Measurements from ENCODE around the gene DHCR24. TPM values are rescaled to one million over a fixed set of nuclear protein-coding genes. Genes with fewer than 3 reads are reported as not detected.
A peak's percentile ranks its signal among the peaks of the same experiment; 100 is the strongest.

Gene DHCR24
- total and polyA plus RNA-seq, 2 of the 13 experiments (the other 11 are each of a cell fraction or from before 2014, with no cell fraction given) = 374 to 448 TPM

DNA sequence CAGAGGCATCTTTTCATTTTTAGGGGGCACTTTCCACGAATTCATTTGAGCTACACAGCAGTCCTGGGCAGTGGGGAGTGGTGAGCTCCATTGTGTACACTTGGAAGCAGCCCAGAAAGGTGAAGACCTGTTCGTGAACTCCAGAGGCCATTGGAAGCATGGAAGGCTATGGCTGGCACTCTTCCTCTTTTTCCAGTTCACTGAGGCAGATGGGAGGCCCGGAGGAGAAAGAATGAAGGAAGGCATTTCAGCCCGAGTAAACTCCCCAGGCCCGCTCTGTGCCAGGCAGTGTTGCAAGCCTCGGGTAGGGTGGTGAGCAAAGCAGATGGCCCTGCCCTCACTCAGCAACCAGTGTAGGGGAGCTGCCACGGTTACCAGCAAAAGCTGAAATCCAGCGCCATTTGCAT, 673 bp upstream of the DHCR24 start (continued):
- TF ChIP-seq, protein P1, sequence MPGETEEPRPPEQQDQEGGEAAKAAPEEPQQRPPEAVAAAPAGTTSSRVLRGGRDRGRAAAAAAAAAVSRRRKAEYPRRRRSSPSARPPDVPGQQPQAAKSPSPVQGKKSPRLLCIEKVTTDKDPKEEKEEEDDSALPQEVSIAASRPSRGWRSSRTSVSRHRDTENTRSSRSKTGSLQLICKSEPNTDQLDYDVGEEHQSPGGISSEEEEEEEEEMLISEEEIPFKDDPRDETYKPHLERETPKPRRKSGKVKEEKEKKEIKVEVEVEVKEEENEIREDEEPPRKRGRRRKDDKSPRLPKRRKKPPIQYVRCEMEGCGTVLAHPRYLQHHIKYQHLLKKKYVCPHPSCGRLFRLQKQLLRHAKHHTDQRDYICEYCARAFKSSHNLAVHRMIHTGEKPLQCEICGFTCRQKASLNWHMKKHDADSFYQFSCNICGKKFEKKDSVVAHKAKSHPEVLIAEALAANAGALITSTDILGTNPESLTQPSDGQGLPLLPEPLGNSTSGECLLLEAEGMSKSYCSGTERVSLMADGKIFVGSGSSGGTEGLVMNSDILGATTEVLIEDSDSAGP (CRISPR knock-in tag; IDR thresholded peaks at IDR 0.05; ENCODE audit: borderline replicate concordance) = 0 out of 2 replicates have a peak, but pooled peaks have one; percentile 12
- TF ChIP-seq SRF (IDR thresholded peaks at IDR 0.05; ENCODE audit: low read depth, low read length) = no peak
- TF ChIP-seq GTF2F1 (IDR thresholded peaks at IDR 0.05; ENCODE audit: low read length) = no peak
- TF ChIP-seq, protein P2, sequence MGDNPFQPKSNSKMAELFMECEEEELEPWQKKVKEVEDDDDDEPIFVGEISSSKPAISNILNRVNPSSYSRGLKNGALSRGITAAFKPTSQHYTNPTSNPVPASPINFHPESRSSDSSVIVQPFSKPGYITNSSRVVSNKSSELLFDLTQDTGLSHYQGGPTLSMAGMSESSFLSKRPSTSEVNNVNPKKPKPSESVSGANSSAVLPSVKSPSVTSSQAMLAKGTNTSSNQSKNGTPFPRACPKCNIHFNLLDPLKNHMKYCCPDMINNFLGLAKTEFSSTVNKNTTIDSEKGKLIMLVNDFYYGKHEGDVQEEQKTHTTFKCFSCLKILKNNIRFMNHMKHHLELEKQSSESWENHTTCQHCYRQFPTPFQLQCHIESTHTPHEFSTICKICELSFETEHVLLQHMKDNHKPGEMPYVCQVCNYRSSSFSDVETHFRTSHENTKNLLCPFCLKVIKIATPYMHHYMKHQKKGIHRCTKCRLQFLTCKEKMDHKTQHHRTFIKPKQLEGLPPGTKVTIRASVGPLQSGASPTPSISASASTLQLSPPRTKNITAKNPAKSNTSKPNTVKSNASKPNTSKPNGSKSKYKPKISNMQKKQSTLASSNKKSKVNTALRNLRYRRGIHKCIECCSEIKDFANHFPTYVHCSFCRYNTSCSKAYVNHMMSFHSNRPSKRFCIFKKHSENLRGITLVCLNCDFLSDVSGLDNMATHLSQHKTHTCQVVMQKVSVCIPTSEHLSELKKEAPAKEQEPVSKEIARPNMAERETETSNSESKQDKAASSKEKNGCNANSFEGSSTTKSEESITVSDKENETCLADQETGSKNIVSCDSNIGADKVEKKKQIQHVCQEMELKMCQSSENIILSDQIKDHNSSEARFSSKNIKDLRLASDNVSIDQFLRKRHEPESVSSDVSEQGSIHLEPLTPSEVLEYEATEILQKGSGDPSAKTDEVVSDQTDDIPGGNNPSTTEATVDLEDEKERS (CRISPR knock-in tag; IDR thresholded peaks at IDR 0.05) = 0 out of 2 replicates have a peak, but pooled peaks have one; percentile 5
- 0 out of 4 replicates have a peak, but pooled peaks of 1 of the 2 experiments have one; percentile 5 for TF ChIP-seq KLF16 (CRISPR knock-in tag; IDR thresholded peaks at IDR 0.05)
- peak; percentile 73; the same call in 1 of the 2 replicates for TF ChIP-seq ZKSCAN5 (CRISPR knock-in tag; IDR thresholded peaks at IDR 0.05)
- 0 out of 2 replicates have a peak, but pooled peaks have one; percentile 22 for TF ChIP-seq TMF1 (CRISPR knock-in tag; IDR thresholded peaks at IDR 0.05; ENCODE audit: low read depth)
- TF ChIP-seq, protein P3, sequence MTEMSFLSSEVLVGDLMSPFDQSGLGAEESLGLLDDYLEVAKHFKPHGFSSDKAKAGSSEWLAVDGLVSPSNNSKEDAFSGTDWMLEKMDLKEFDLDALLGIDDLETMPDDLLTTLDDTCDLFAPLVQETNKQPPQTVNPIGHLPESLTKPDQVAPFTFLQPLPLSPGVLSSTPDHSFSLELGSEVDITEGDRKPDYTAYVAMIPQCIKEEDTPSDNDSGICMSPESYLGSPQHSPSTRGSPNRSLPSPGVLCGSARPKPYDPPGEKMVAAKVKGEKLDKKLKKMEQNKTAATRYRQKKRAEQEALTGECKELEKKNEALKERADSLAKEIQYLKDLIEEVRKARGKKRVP (CRISPR knock-in tag; IDR thresholded peaks at IDR 0.05) = 0 out of 4 replicates have a peak, but pooled peaks of 1 of the 2 experiments have one; percentile 42
- TF ChIP-seq ZSCAN22 (CRISPR knock-in tag; IDR thresholded peaks at IDR 0.05) = peak; percentile 56; the same call in 1 of the 2 replicates
- peak; percentile 79; the same call in 1 of the 2 replicates for TF ChIP-seq TOPORS (CRISPR knock-in tag; IDR thresholded peaks at IDR 0.05)
- peak; percentile 19; the same call in 1 of the 2 replicates for TF ChIP-seq HNRNPL (IDR thresholded peaks at IDR 0.05; ENCODE audit: low read depth, low read length)
- TF ChIP-seq FLYWCH1 (CRISPR knock-in tag; IDR thresholded peaks at IDR 0.05) = no peak
- TF ChIP-seq STAG1 (CRISPR knock-in tag; IDR thresholded peaks at IDR 0.05) = no peak; the same call in 1 of the 2 replicates

Data from HepG2 (cell line).